ENCODE data around the gene CYTH3. TPM values are rescaled to one million over a fixed set of nuclear protein-coding genes. Genes with fewer than 3 reads are reported as not detected.

Gene CYTH3
- polyA plus RNA-seq, 2 of the 4 experiments (the other 2 are of a cell fraction): 18.6 to 24.2 TPM

GRCh38 chr7:6161463-6162330 lies 110.7 kb downstream of the CYTH3 start:
- CTCF ChIA-PET: interaction anchor here (0.6 to 5.8 kb wide), 16 partner anchors 9 to 177 kb away, joined by 3 to 102 read pairs (median 6); no protein-coding TSS in a partner anchor
- FAIRE-seq: no peak

GRCh38 chr7:6160191-6160623 lies 112.2 kb downstream of the CYTH3 start:
- CTCF ChIA-PET: interaction anchor here (0.7 to 5.8 kb wide), 57 partner anchors 9 to 278 kb away, joined by 3 to 102 read pairs (median 4); no protein-coding TSS in a partner anchor
- FAIRE-seq: no peak

More at GRCh38 chr7:6161463-6162330, 110.7 kb downstream of the CYTH3 start:
- Histone ChIP-seq H3K4me1 (no peaks in the 10 kb centered on the region), H3K4me2 (no peak overlapping the region), H3K9me3 (no peaks in the 10 kb centered on the region), H3K27ac (no peak overlapping the region), H3K4me3 (no peak overlapping the region)
- no peak for TF ChIP-seq BCL3 (IDR thresholded peaks at IDR 0.05)
- ATAC-seq: no peak
- POLR2A ChIA-PET: no interaction called here
- DNase-seq (ENCODE audit: low read depth in 1 of 2, low spot score in 1 of 2): no peak
- WGBS (ENCODE audit: missing lambda C conversion rate): 90% methylated on average over 15 of the region's 15 CpGs

More at GRCh38 chr7:6160191-6160623, 112.2 kb downstream of the CYTH3 start:
- no peaks in the 10 kb centered on the region for H3K9me3 ChIP-seq
- POLR2A ChIA-PET: interaction anchor here (0.8 kb wide), 1 partner anchor 112 kb away, joined by 3 read pairs; no protein-coding TSS in a partner anchor
- no peak overlapping the region for H3K4me2 ChIP-seq
- peak overlapping the region in 1 of 2 experiments; percentile 25; a peak in 1 of 6 replicates for H3K27ac ChIP-seq
- H3K4me3 ChIP-seq: no peak overlapping the region
- H3K4me1 ChIP-seq: no peaks in the 10 kb centered on the region
- peak; percentile 72 to 79 for ATAC-seq
- TF ChIP-seq HOXB13 (CRISPR knock-in tag; IDR thresholded peaks at IDR 0.05; ENCODE audit: low read depth) (no peak), POLR2A (IDR thresholded peaks at IDR 0.05; ENCODE audit: low read length) (no peak), ZNF302 (CRISPR knock-in tag; IDR thresholded peaks at IDR 0.05) (no peak), USF2 (IDR thresholded peaks at IDR 0.05) (no peak), POLR2AphosphoS2 (conservative IDR thresholded peaks at IDR 0.05; ENCODE audit: low read length) (no peak), TP53 (CRISPR knock-in tag; IDR thresholded peaks at IDR 0.05) (no peak), ATOH8 (CRISPR knock-in tag; IDR thresholded peaks at IDR 0.05; ENCODE audit: low read depth) (no peak), HES2 (IDR thresholded peaks at IDR 0.05) (no peak), NFE2L2 (conservative IDR thresholded peaks at IDR 0.05; ENCODE audit: low read length) (no peak), RAD21 (conservative IDR thresholded peaks at IDR 0.05 in 1 of 2, IDR thresholded peaks at IDR 0.05 in 1 of 2) (peak; percentile 70 to 77), ZC3H11A (IDR thresholded peaks at IDR 0.05) (no peak), CTCF (IDR thresholded peaks at IDR 0.05) (peak; percentile 79), FOSB (CRISPR knock-in tag; IDR thresholded peaks at IDR 0.05) (no peak), EHMT2 (IDR thresholded peaks at IDR 0.05; ENCODE audit: low read depth) (no peak), HOXA7 (CRISPR knock-in tag; IDR thresholded peaks at IDR 0.05) (no peak), MAFK (IDR thresholded peaks at IDR 0.05; ENCODE audit: partially characterized antibody) (no peak), HOXB5 (CRISPR knock-in tag; IDR thresholded peaks at IDR 0.05) (no peak), BHLHE40 (IDR thresholded peaks at IDR 0.05; ENCODE audit: low read depth, low read length) (no peak), CHD4 (IDR thresholded peaks at IDR 0.05; ENCODE audit: borderline replicate concordance) (no peak), SMC3 (IDR thresholded peaks at IDR 0.05) (peak; percentile 92), KDM1A (IDR thresholded peaks at IDR 0.05; ENCODE audit: low read depth) (no peak), RARB (CRISPR knock-in tag; IDR thresholded peaks at IDR 0.05) (no peak)
- DNase-seq (ENCODE audit: low read depth in 1 of 2, low spot score in 1 of 2): peak; percentile 48 to 76
- 56% methylated on average over 15 of the region's 15 CpGs for WGBS (ENCODE audit: missing lambda C conversion rate)

All from A549 (cell line).